GM12874 (cell line): ENCODE data around the gene PCBP3.

ENCODE experiments used
- CTCF ChIP-seq: IDR thresholded peaks from 2 replicates; pipeline ENCODE4 v1.5.1; 2011; ENCODE audit warnings: low read depth, mild to moderate bottlenecking, control low read depth, low read length, moderate library complexity; ENCODE audit not compliant: insufficient read depth

The PCBP3 gene

GRCh38 chr21:45825219-45825618, 181.7 kb downstream of the PCBP3 start:
- no peak for TF ChIP-seq CTCF

GRCh38 chr21:45826676-45827301, 183.3 kb downstream of the PCBP3 start:
- no peak for TF ChIP-seq CTCF

- TF ChIP-seq CTCF: no peak
Measured at GRCh38 chr21:45827302-45827692, 183.8 kb downstream of the PCBP3 start.

- TF ChIP-seq CTCF: no peak
Measured at GRCh38 chr21:45827881-45828579, 184.5 kb downstream of the PCBP3 start.

GRCh38 chr21:45828580-45829570, 185.3 kb downstream of the PCBP3 start:
- no peak for TF ChIP-seq CTCF

- no peak for TF ChIP-seq CTCF
Measured at GRCh38 chr21:45829668-45830067, 186.1 kb downstream of the PCBP3 start.

- TF ChIP-seq CTCF: no peak
Measured at GRCh38 chr21:45830221-45830640, 186.7 kb downstream of the PCBP3 start.
